Activated CD4-positive, alpha-beta memory T cell treated with anti-CD3 and anti-CD28 coated beads, Interleukin-2, amount 10 ng/mL, durations not matched to agents 7 days and 5 days (primary cell): ENCODE results near the gene NAXD. TPM values are rescaled to one million over a fixed set of nuclear protein-coding genes. Genes with fewer than 3 reads are reported as not detected.

Experiments
- CTCF ChIA-PET: fragments of 350-600 bp; sonication (Branson Sonifier 250); formaldehyde crosslinking; loops from one replicate; lab custom pipeline; 2021; ENCODE audit warnings: antibody characterized with exemption, inconsistent platforms; lab: Charles Lee
- POLR2A ChIA-PET: fragments of 350-600 bp; sonication (Branson Sonifier 250); formaldehyde crosslinking; loops from one replicate; lab custom pipeline; 2021; ENCODE audit warnings: antibody characterized with exemption; lab: Charles Lee
- DNase-seq: peaks from one replicate; pipeline ENCODE4 v3.0.0-alpha.2; 2020
- H3K27ac Mint-ChIP-seq: one replicate; pipeline ENCODE4 v1.8.0; 2021; ENCODE audit warnings: mild to moderate bottlenecking, mixed read lengths
- H3K27me3 Mint-ChIP-seq: one replicate; pipeline ENCODE4 v1.8.0; 2021; ENCODE audit warnings: mixed read lengths
- H3K36me3 Mint-ChIP-seq: one replicate; pipeline ENCODE4 v1.8.0; 2021; ENCODE audit warnings: low read depth, mixed read lengths
- H3K4me1 Mint-ChIP-seq: one replicate; pipeline ENCODE4 v1.8.0; 2021; ENCODE audit warnings: mixed read lengths
- H3K4me3 Mint-ChIP-seq: one replicate; pipeline ENCODE4 v1.8.0; 2021; ENCODE audit warnings: mild to moderate bottlenecking, mixed read lengths
- H3K9me3 Mint-ChIP-seq: one replicate; pipeline ENCODE4 v1.8.0; 2021; ENCODE audit warnings: mixed read lengths
- total RNA-seq, 2 experiments: library from RNA; stranded (reverse); gene quantifications; one replicate each; pipeline ENCODE4 v1.2.3, GENCODE V29; 2021

Gene NAXD
- total RNA-seq, 2 experiments from 2014 or later, result 29.6 to 30.8 TPM

DNA sequence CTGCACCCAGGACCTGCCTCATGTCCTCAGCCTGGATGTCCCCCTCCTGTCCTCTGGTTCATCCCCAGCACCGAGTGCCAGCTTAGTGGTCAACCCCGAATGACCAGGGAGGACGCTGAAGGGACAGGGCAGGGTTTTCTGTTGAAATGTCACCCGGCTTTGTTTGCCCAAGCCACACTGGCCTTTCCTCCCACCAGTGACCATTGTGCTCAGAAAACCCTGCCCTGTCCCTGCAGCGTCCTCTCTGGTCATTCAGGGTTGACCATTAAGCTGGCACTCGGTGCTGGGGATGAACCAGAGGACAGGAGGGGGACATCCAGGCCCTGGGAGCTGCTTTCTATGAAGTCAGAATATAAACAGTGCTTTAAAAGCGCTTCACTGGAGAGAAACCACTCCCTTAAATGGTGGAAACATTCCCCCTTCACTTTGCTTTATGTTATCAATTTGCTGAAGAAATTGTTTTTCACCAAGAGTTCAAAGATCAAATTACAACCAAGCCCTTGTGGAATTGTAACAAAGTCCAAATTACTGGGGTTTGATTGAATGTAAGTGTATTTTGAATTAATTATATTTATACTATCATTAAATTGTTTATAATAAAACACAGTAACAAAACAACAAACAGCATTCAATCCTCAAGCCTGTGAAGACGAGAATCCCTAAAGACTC is 69.2 kb downstream of the NAXD start:
- H3K4me1 Mint-ChIP-seq, result no peaks in the 10 kb centered on the region
- H3K36me3 Mint-ChIP-seq, result peaks cover 35% of the 10 kb centered on the region
- DNase-seq, result no peak
- no peaks in the 10 kb centered on the region for H3K27me3 Mint-ChIP-seq
- ChIA-PET POLR2A (interaction anchor here (2.4 kb wide), 1 partner anchor 30 kb away, joined by 11 read pairs; the partner anchor contains the start of gene ING1), CTCF (interaction anchor here (1.0 to 4.6 kb wide), 5 partner anchors 21 to 140 kb away, joined by 3 to 35 read pairs (median 10); partner anchors contain the start of gene CARS2)
- H3K4me3 Mint-ChIP-seq, result no peak overlapping the region
- H3K9me3 Mint-ChIP-seq, result no peaks in the 10 kb centered on the region
- H3K27ac Mint-ChIP-seq, result no peak overlapping the region

- ChIA-PET CTCF (interaction anchor here (0.7 kb wide), 1 partner anchor 17 kb away, joined by 3 read pairs; no protein-coding TSS in a partner anchor), POLR2A (no interaction called here)
- H3K4me3 Mint-ChIP-seq, result no peak overlapping the region
- H3K36me3 Mint-ChIP-seq, result peaks cover 31% of the 10 kb centered on the region
- H3K27ac Mint-ChIP-seq, result no peak overlapping the region
- H3K9me3 Mint-ChIP-seq, result no peaks in the 10 kb centered on the region
- DNase-seq, result no peak
- no peaks in the 10 kb centered on the region for H3K4me1 Mint-ChIP-seq
- no peaks in the 10 kb centered on the region for H3K27me3 Mint-ChIP-seq
Observed at GRCh38 chr13:110685305-110686020, 70.1 kb downstream of the NAXD start.

DNA sequence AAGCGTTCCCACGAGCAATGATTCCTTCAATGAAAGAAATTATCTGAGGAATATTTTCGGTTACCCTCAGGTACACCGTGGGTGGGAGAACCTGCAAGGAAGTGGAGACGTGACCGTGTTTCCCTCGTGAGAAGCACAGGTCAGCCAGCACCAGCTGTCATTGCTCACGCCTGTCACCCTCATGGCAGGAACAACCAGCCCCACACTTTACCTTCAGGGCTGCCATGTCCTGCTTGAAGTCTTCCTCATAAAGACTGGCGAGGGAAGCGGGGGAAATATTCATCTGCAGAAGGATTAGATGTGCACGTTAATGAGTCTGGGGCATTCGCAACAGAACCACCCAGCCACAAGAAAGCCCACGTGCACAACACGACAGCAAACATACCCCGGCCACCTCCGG is 72.4 kb downstream of the NAXD start:
- H3K9me3 Mint-ChIP-seq, result no peaks in the 10 kb centered on the region
- ChIA-PET POLR2A (no interaction called here), CTCF (no interaction called here)
- no peak overlapping the region for H3K4me3 Mint-ChIP-seq
- no peaks in the 10 kb centered on the region for H3K27me3 Mint-ChIP-seq
- H3K27ac Mint-ChIP-seq, result no peak overlapping the region
- peaks cover 22% of the 10 kb centered on the region for H3K36me3 Mint-ChIP-seq
- DNase-seq, result peak; percentile 3
- no peaks in the 10 kb centered on the region for H3K4me1 Mint-ChIP-seq

GRCh38 chr13:110689041-110689440 is 73.7 kb downstream of the NAXD start:
- H3K4me3 Mint-ChIP-seq, result no peak overlapping the region
- H3K9me3 Mint-ChIP-seq, result no peaks in the 10 kb centered on the region
- POLR2A ChIA-PET, result interaction anchor here (0.8 kb wide), 1 partner anchor 23 kb away, joined by 3 read pairs; no protein-coding TSS in a partner anchor
- H3K36me3 Mint-ChIP-seq, result peaks cover 23% of the 10 kb centered on the region
- H3K27ac Mint-ChIP-seq, result no peak overlapping the region
- H3K4me1 Mint-ChIP-seq, result no peaks in the 10 kb centered on the region
- CTCF ChIA-PET, result no interaction called here
- H3K27me3 Mint-ChIP-seq, result no peaks in the 10 kb centered on the region
- no peak for DNase-seq

Other genes with a start within 250 kb of the NAXD start
- 1 to 10 TPM; 6.9 to 7.2 TPM for gene RAB20, start 53.8 kb upstream of the NAXD start, total RNA-seq
- 10 to 100 TPM; 51.8 to 53.5 TPM for gene CARS2, start 90.6 kb downstream of the NAXD start, total RNA-seq
- gene ING1, start 98.2 kb downstream of the NAXD start, total RNA-seq, result 10 to 100 TPM; 23.0 to 23.7 TPM